Osteocyte (in vitro differentiated cells): ENCODE measurements around the gene MTX1. TPM values are rescaled to one million over a fixed set of nuclear protein-coding genes. Genes with fewer than 3 reads are reported as not detected.
"Not testable (repeated sequence)": the region's sequence is repeated elsewhere in the genome, so short reads cannot be mapped to it uniquely, and the experiment has no call there.

Experiments
- DNase-seq: peaks from one replicate; pipeline ENCODE4 v3.0.0; 2021; ENCODE audit warnings: mixed read lengths; ENCODE audit not compliant: unreplicated experiment; ENCODE audit errors: extremely low spot score
- H3K27ac Mint-ChIP-seq: one replicate; pipeline ENCODE4 v1.8.0; 2021; ENCODE audit warnings: mild to moderate bottlenecking, mixed read lengths; ENCODE audit not compliant: unreplicated experiment
- H3K27me3 Mint-ChIP-seq: one replicate; pipeline ENCODE4 v1.8.0; 2021; ENCODE audit warnings: mixed read lengths; ENCODE audit not compliant: unreplicated experiment
- H3K36me3 Mint-ChIP-seq: one replicate; pipeline ENCODE4 v1.8.0; 2021; ENCODE audit warnings: mixed read lengths; ENCODE audit not compliant: unreplicated experiment
- H3K4me1 Mint-ChIP-seq: one replicate; pipeline ENCODE4 v1.8.0; 2021; ENCODE audit warnings: mixed read lengths; ENCODE audit not compliant: unreplicated experiment
- H3K4me3 Mint-ChIP-seq: one replicate; pipeline ENCODE4 v1.8.0; 2021; ENCODE audit warnings: mild to moderate bottlenecking, moderate library complexity, mixed read lengths; ENCODE audit not compliant: unreplicated experiment
- H3K9me3 Mint-ChIP-seq: one replicate; pipeline ENCODE4 v1.8.0; 2021; ENCODE audit warnings: mixed read lengths; ENCODE audit not compliant: unreplicated experiment
- CTCF ChIP-seq: fragments of 200-600 bp; sonication (generic); IDR thresholded peaks from 2 replicates; pipeline ENCODE4 v1.5.0; 2021; ENCODE audit warnings: antibody characterized with exemption, mild to moderate bottlenecking, moderate library complexity
- total RNA-seq: library from RNA; stranded (reverse); gene quantifications from 2 replicates; pipeline ENCODE4 v1.2.1, GENCODE V29; 2021

Gene MTX1
- total RNA-seq, 1 donor from 2014 or later = 33.2 TPM

DNA sequence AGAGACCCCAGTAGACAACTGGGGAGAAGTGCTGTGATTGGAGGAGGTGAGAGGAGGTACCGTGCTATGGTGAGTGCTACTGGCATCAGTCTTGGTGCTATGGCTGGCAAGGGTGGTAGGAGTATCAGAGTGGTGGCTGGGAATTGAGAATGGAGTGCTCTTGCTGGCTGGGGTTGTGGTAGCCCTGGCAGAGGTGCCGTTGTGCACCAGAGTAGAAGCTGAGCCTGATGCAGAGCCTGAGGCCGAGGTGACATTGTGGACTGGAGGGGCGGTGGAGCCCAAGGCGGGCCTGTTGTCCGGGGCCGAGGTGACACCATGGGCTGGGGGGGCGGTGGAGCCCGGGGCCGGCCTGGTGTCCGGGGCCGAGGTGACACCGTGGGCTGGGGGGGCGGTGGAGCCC, 20.2 kb upstream of the MTX1 start:
- no peaks in the 10 kb centered on the region for H3K9me3 Mint-ChIP-seq
- H3K36me3 Mint-ChIP-seq = peaks cover 5% of the 10 kb centered on the region
- peaks cover 19% of the 10 kb centered on the region for H3K4me1 Mint-ChIP-seq
- no peak overlapping the region for H3K4me3 Mint-ChIP-seq
- no peak for DNase-seq
- peak overlapping the region; percentile 62 for H3K27ac Mint-ChIP-seq
- TF ChIP-seq CTCF = no peak
- H3K27me3 Mint-ChIP-seq = no peaks in the 10 kb centered on the region

DNA sequence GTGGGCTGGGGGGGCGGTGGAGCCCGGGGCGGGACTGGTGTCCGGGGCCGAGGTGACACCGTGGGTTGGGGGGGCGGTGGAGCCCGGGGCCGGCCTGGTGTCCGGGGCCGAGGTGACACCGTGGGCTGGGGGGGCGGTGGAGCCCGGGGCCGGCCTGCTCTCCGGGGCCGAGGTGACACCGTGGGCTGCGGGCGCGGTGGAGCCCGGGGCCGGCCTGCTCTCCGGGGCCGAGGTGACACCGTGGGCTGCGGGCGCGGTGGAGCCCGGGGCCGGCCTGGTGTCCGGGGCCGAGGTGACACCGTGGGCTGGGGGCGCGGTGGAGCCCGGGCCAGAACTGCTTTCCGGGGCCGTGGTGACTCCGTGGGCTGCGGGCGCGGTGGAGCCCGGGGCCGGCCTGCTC, 18.6 kb upstream of the MTX1 start:
- not testable (repeated sequence) for H3K36me3 Mint-ChIP-seq, H3K4me3 Mint-ChIP-seq, H3K27ac Mint-ChIP-seq, DNase-seq, H3K9me3 Mint-ChIP-seq, H3K27me3 Mint-ChIP-seq
- H3K4me1 Mint-ChIP-seq = peaks cover 31% of the 10 kb centered on the region

DNA sequence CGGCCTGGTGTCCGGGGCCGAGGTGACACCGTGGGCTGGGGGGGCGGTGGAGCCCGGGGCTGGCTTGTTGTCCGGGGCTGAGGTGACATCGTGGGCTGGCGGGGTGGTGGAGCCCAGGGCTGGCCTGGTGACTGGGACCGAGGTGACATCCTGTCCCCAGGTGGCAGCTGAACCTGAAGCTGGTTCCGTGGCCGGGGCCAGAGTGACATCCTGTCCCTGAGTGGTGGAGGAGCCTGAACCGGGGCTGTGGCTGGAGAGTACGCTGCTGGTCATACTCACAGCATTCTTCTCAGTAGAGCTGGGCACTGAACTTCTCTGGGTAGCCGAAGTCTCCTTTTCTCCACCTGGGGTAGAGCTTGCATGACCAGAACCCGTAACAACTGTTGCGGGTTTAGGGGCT, 16.6 kb upstream of the MTX1 start:
- no peaks in the 10 kb centered on the region for H3K27me3 Mint-ChIP-seq
- peaks cover 35% of the 10 kb centered on the region for H3K4me1 Mint-ChIP-seq
- no peaks in the 10 kb centered on the region for H3K36me3 Mint-ChIP-seq
- H3K4me3 Mint-ChIP-seq = no peak overlapping the region
- H3K27ac Mint-ChIP-seq = peak overlapping the region; percentile 87
- no peaks in the 10 kb centered on the region for H3K9me3 Mint-ChIP-seq
- no peak for TF ChIP-seq CTCF
- DNase-seq = no peak

GRCh38 chr1:155192346-155193274, 15.9 kb upstream of the MTX1 start:
- Mint-ChIP-seq H3K36me3 (no peaks in the 10 kb centered on the region), H3K27me3 (no peaks in the 10 kb centered on the region), H3K4me1 (peaks cover 33% of the 10 kb centered on the region), H3K9me3 (no peaks in the 10 kb centered on the region), H3K27ac (peak overlapping the region; percentile 99), H3K4me3 (peak overlapping the region; percentile 85)
- no peak for TF ChIP-seq CTCF
- no peak for DNase-seq

- TF ChIP-seq CTCF = peak; percentile 98
- peak; percentile 98 for DNase-seq
- H3K27me3 Mint-ChIP-seq = no peaks in the 10 kb centered on the region
- H3K4me3 Mint-ChIP-seq = peak overlapping the region; percentile 85
- H3K36me3 Mint-ChIP-seq = peaks cover 3% of the 10 kb centered on the region
- H3K9me3 Mint-ChIP-seq = no peaks in the 10 kb centered on the region
- peak overlapping the region; percentile 99 for H3K27ac Mint-ChIP-seq
- peaks cover 28% of the 10 kb centered on the region for H3K4me1 Mint-ChIP-seq
Measured at GRCh38 chr1:155193275-155193990, 15.1 kb upstream of the MTX1 start.

- H3K36me3 Mint-ChIP-seq, DNase-seq, H3K27me3 Mint-ChIP-seq, H3K9me3 Mint-ChIP-seq: not testable (repeated sequence)
- Mint-ChIP-seq H3K4me1 (peaks cover 28% of the 10 kb centered on the region), H3K27ac (peak overlapping the region; percentile 99), H3K4me3 (peak overlapping the region; percentile 85)
Measured at GRCh38 chr1:155193991-155194240, 14.6 kb upstream of the MTX1 start.
